Kidney capillary endothelial cell (primary cell): ENCODE measurements around the gene PLEK.
"Not testable (repeated sequence)": the region's sequence is repeated elsewhere in the genome, so short reads cannot be mapped to it uniquely, and the experiment has no call there.

ENCODE experiments used
- DNase-seq: peaks from one replicate; pipeline ENCODE4 v3.0.0-alpha.2; 2018; ENCODE audit warnings: low spot score

The PLEK gene

GRCh38 chr2:68441994-68442322, 76.9 kb downstream of the PLEK start:
- no peak for DNase-seq

GRCh38 chr2:68446425-68446824, 81.3 kb downstream of the PLEK start:
- not testable (repeated sequence) for DNase-seq
